Activated T-helper 9 cell treated with anti-CD3 and anti-CD28 coated beads, Interleukin-2, amount 50 U/mL, for 16 hours (primary cell): ENCODE results near the gene NANOS1.
A peak's percentile ranks its signal among the peaks of the same experiment; 100 is the strongest.

Experiments
- DNase-seq: peaks from one replicate; pipeline ENCODE4 v3.0.0-alpha.2; 2020; ENCODE audit warnings: low read depth

The NANOS1 gene, protein sequence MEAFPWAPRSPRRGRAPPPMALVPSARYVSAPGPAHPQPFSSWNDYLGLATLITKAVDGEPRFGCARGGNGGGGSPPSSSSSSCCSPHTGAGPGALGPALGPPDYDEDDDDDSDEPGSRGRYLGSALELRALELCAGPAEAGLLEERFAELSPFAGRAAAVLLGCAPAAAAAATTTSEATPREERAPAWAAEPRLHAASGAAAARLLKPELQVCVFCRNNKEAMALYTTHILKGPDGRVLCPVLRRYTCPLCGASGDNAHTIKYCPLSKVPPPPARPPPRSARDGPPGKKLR

DNA sequence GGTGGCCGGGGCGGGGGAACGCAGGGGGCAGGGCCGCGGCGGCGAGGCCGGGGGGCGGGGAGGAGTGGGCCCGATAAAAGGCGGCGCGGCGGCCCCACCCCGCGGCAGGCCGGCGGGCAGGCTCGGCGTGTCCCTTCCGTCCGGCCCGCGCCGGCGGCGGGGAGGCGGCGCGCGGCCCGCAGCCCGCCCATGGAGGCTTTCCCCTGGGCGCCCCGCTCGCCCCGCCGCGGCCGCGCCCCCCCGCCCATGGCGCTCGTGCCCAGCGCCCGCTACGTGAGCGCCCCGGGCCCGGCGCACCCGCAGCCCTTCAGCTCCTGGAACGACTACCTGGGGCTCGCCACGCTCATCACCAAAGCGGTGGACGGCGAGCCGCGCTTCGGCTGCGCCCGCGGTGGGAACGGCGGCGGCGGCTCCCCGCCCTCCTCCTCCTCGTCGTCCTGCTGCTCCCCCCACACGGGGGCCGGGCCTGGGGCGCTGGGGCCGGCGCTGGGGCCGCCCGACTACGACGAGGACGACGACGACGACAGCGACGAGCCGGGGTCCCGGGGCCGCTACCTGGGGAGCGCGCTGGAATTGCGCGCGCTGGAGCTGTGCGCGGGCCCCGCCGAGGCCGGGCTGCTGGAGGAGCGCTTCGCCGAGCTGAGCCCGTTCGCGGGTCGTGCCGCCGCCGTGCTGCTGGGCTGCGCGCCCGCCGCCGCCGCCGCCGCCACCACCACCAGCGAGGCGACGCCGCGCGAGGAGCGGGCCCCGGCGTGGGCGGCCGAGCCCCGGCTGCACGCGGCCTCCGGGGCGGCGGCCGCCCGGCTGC lies at the start of gene NANOS1:
Gene NANOS1, plus strand, starts transcription at position 102 of the 808 bp plus-strand sequence. Its CDS starts 88 bp downstream, at position 190.
- peak; percentile 10 for DNase-seq

DNA sequence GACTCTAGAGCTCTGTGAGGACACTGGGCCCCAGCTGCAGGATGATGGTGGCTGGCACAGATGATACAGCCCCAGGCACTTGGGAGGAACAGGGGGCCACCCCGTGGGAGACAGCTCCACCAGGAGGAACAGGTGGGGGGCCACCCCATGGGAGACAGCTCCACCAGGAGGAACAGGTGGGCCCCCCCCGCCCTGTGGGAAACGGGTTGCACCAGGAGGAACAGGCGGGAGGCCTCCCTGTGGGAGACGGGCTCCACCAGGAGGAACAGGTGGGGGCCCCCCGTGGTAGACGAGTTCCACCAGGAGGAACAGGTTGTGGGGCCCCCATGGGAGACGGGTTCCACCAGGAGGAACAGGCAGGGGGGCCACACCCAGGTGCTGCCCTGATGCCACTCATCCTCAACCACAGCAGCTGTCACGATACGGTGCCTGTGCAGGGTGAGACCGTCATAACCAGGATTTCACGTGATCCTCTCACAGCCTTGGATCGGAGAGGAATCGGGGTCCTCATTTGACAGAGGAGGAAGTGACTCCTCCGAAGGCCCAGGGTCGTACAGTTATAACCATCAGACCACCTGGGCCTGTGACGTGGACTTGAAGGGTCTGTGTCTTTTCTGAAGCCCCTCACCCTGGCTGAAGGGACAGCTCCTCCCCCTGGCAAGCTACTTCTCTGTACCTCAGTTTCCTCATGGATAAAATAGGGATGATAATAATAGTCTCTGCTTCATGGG lies 49.2 kb upstream of the NANOS1 start:
- DNase-seq = no peak

DNA sequence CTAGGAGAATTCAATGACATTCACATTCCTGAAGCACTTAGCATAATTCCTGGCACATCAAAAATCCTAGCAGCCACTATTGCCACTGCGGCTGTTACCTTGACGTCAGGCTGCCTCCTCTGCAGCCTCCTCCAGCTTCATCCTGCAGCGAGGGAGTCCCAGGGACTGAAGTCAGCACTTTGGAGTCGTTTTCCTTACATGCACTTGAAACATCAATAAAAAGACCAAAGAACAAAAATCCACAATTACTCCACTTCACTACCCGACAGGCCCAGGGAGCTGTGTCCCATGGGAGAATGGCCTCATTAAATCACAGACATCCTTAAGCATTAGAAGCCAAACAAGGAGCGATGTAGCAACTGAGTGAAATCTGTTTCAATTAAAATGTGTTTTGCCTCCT lies 48.6 kb upstream of the NANOS1 start:
- DNase-seq = no peak

DNA sequence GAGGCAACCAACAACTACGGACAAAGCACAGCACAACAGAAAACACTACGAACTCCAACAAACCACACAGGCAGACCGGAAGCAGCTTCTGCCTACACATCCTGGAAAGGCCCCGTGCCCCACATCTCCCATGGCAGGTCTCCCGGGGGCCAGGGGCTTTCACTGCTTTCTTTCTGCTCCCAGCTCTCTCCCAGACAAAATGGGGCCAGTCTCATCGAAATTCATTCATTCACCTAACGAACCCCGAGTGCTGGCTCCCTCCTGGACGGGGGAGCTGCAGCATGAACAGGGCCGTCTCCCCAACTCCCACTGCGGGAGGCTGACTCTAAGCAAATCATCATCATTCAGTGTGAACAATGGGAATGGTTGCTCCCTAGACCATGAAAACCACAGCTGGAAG lies 47.6 kb upstream of the NANOS1 start:
- DNase-seq = no peak

DNA sequence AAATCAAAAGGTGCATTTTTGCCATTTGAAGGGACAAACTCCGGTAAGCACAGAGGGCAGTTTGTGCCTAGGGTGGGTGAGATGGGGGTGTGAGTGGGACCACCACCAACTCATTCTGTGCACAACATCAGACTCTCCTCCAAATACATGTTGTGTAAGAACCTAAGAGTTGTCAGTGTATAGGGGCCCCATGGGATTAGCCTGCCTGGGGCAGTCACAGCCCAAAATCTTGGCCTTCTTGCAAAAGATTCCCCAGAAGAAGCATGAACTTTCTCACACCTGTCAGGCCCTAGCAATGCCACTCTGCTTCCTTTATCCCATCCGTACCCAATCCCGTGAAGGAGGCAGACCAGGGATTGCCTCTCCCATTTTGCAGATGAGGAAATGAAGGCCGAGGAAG lies 47.1 kb upstream of the NANOS1 start:
- DNase-seq = no peak

DNA sequence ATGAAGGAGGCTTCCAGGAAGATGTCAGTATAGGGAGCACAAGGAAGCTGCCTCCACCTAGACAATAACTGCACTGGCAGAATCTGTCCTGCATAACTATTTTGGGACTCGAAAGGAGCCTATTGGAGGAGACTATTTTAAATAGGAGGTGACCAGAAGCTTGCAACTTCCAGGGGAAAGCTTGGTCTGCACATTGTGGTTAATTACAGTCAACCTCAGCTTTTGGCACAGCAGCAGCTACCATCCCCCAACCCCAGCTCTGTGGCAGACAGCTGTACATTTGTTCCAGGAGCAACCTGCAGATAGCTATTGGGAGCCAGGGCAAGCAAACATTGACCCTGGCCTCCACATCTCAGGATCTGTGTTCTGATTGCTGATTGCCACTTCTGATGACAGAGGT lies 46.3 kb upstream of the NANOS1 start:
- no peak for DNase-seq

DNA sequence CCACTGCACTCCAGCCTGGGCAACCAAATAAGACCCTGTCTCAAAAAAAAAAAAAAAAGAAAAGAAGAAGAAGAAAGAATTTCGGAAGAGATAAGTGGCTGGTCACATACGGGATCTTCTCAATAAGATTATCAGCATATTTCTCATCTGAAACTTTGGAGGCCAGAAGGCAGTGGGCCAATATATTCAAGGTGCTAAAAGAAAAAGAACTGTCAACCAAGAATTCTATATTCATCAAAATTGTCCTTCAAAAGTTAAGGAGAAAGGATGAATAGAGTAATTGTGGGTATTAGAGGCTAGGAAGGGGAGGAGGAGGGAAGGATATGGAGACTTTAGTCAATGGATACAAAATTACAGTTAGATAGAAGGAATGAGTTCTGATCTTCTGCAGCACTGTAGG lies 43.9 kb upstream of the NANOS1 start:
- DNase-seq = no peak

DNA sequence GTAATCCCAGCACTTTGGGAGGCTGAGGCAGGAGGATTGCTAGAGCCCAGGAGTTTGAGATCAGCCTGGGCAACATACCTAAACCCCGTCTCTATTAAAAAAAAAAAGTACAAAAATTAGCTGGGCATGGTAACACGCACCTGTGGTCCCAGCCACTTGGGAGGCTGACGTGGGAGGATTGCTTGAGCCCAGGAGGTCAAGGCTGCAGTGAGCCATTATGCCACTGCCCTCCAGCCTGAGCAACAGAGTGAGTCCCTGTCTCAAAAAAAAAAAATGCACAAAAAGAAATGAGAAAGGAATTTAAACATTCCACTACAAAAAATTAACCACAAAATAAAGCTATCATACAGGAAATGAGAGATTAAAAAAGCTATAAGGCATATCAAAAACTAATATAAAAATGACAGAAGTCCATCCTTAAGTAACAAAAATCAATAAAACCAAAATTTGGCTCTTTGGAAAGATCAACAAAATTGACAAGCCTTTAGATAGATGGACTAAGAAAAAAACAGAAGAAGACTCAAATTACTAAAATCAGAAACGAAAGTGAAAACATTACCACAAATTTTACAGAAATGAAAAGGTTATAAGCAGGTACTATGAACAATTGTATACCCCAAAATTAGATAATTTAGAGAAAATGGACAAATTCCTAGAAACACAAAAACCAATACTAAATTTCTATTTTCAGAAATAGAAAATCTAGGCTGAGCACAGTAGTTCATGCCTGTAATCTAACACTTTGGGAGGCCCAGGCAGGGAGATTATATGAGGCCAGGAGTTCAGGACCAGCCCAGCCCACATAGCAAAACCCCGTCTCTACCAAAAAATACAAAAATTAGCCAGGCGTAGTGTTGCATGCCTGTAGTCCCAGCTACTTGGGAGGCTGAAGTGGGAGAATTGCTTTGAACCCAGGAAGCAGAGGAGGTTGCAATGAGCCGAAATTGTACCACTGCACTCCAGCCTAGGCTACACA lies 42.4 kb upstream of the NANOS1 start:
- DNase-seq = no peak

DNA sequence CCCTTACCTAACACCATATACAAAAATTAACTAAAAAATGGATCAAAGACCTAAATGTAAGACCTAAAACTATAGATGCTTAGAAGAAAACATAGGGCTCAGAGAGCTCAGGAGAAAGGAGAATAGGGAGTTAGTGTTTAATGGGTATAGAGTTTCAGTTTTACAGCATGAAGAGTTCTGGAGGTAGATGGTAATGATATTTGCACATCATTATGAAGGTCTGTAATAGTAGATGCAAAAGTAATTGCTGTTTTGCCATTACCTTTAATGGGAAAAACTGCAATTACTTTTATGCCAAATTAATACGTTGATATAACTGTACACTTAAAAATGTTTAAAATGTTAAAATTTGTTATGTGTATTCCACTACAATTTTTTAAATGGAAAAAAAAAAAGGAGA lies 39.2 kb upstream of the NANOS1 start:
- DNase-seq = no peak

DNA sequence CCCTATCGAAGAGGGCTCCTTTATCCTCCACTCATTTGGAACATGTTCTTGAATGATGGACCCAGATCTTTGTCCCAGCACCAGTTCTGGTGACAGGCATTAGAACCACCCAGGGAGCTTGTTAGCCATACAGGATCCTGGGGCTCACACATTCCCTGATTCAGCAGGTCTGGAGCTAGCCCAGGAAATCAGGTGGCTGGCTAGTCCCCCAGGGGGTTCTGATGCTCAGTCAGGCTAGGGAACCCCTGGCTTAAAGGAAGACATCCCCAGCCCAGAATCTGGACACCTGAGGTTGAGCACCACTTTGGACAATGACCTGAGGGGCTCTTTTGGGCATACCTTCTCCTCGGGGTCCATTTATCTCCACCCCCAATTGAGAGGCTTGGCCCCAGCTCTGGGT lies 37.0 kb upstream of the NANOS1 start:
- no peak for DNase-seq

DNA sequence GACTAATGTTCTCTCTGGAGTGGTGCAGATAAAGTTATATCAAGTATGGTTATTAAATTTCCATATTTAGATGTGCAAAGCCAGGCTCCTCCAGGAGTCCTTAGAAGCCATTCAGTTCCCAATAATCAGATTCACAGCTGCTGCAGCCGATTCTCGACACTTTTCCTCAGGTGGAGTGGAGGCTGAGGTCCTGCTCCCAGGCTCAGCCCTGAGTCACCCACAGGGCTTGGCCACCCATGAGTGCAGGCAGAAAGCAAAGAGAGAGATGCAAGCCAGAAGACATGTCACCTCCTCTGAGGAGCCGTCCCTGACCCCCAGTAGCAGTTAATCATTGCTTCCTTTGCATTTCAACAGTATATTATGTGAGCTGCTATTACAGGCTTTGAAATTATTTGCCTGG lies 36.3 kb upstream of the NANOS1 start:
- no peak for DNase-seq

DNA sequence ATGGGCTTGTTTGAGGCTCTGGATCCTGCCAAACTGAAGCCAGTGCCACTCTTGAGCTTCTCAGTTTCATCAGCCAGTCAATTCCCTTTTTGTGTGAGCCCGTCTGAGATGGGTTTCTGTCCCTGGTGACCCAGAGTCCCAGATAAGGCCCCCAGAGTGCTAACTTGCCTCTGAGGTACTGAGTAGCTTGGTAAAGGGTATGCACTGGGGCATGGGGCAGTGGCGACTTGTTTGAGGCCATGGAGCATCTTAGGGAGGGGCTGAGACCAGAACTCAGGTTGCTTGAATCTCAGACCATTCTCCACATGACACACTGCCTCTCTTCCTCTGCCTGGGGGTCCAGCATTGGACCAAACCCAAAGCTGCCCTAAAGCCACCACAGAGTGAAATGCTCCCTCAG lies 35.2 kb upstream of the NANOS1 start:
- DNase-seq = no peak

DNA sequence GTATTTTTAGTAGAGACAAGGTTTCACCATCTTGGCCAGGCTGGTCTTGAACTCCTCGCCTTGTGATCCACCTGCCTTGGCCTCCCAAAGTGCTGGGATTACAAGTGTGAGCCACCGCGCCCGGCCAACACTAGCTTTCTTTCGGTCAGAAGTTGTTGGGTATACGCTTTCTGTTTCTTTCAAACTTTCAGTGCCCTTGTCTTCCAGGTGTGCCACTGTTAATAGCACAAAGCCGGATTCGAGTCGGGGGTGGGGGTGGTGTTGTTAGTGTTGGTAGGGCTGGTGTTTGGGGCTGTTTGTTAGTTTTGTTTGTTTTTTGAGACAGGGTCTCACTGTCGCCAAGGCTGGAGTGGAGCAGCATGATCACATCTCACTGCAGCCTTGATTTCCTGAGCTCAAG lies 33.8 kb upstream of the NANOS1 start:
- no peak for DNase-seq

DNA sequence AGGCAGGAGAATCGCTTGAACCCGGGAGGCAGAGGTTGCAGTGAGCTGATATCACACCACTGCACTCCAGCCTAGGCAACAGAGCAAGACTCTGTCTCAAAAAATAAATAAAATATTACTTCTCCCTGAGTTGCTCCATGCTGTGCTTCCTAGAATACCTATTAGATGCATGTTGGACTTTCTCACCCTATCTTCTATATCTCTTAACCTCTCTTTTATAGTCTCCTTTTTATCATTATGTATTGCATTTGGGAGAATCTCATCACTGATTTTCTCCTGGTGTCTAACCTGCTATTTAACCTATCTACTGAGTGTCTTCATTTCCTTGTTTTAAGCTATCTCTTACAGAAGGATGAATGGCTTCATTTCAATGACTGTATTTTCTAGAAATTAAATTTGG lies 32.1 kb upstream of the NANOS1 start:
- DNase-seq = no peak

DNA sequence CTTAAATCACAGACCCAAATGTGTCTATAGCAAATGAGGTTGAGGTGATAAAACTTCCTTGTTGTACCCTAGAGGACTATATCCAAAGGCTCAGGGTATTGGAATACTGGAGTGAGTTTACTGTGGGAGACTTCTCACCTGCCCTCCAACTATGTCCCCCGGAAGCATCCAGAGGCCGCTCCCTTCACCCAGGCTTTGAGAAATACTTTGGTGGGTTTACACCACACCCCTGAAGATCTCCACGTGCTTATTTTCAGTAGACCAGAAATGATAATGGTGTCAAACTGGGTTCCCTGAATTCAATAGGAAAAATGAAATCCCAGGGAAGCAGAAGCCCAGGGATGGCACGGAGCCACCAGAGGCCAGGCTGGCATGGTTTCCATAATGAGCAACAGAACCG lies 31.3 kb upstream of the NANOS1 start:
- no peak for DNase-seq

DNA sequence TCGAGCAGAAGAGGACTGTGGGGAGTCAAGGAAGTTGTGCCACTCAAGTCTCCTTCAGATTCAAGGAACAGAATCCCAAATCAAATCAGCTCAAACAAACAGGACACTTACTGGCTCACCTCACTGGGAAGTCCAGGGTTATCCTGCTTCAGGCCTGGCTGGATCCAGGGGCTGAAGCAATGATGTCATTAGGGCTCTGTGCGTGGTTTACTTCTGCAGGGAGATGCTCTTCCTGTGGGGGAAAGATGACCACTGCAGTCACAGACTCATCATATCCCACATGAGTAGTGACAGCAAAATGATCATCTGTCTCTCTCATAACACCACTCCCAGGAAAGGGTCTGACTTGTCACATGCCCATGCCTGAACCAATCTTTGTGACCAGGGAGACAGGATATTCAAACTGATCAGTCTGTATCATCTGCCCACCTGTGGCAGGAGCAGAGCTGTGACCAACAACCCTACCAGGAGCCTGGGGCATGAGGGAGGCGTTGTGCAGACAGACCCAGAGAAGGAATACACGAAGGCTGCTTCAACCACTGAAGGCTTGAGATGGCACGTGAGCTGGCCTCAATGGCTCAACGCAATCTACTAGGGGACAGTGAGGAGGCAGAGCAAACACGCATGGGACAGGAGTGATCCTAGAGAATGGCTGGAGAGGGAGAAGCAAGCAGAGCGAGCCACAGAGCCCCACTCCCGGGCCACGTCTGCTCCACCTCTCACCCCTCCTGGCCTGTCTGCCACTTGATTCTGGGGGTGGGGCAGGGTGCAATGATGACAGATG lies 27.6 kb upstream of the NANOS1 start:
- DNase-seq = no peak

DNA sequence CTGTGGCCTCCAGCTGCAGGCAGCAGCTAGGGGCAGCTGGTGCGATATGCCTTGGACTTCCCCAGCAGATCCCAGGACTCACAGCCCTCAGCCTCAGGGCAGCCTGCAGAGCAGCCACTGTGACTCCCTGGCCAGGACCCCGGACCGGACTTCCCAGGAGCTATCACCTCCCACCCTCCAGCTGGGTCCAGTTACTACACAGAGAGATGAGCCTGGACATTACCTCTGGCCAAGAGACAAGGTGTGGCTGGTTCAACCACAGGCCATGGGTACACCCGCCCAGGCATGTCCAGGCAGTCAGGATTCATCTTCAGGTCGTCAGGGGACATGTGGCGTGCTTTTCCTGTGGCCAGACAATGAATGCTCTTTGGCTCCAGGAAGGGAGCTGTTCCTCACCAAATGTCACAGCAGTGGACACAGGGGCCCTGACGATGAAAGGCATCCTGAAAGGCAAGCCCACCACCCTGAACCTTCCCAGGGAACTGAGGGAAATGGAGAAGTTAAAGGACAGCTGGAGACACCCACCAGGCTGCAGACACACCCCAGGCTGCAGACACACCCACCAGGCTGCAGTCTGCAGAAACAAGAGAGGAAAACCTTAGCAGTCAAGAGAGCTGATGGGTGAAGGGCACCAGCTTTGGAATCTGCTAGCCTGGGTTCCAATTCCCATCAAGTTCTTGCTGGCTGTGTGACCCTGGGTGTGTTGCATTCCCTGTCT lies 25.8 kb upstream of the NANOS1 start:
- no peak for DNase-seq

DNA sequence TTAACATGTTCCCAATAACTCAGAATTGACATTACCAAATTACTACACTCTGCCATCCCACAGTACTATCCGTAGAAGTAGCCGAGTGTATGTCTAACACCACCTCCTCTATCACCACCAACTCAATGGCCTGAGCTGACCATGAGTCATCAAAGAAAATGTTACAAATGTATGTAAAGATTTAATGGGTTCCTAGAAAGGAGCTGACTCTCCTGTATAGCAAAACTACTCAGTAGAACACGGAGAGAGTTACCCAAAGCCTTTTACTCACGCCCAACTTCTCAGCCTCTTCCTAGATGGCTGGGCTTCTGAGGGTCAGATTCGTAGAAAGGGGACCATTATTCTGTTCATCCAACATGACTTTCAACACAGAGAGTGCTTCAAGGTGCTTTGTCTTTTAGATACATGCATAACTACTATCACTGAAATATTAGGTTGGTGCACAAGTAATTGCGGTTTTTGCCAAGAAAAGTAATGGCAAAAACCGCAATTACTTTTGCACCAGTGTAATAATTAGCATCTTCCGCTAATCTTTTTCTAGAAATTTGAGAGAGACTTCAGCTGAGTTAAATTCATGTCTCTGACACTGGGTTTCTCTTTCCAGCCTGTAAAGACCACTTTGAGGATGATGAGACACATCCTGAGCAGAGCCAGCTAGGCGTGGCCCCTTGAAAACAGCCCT lies 24.0 kb upstream of the NANOS1 start:
- no peak for DNase-seq

DNA sequence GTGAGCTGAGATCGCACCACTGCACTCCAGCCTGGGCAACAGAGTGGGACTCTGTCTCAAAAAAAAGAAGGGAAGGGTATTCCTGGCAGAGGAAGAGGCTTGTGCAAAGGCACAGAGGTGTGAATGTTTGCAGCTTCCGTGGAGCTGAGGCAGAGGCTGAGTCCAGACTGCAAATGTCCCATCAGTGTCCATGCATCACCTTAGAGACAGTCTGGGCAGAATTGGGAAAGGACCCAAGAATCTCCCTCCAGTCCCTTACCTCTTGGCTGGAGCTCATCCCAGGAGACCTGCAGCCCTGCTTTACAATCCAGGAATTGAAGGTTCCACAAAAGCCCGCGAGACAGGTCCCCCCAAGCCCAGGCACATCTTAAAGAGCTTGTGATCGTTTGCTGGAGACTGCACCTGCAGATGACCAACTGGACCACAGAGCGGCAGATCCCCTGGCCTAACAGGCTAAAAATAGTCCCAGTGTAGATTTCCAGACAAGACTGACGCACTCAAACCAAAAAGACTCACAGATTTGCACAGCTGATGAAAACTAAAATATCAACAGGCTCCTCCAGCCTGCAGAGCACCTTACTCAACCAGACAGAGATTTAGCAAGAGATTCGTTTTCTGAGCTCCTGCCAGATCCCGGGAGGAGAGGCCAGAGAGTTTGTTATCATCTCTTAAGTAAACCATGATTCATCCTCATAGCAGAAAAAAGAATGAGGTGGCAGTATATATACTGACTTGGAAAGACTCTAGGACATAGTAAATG lies 22.9 kb upstream of the NANOS1 start:
- no peak for DNase-seq
